HG02571 (cell line): Measurements from ENCODE around the gene TMEM150C.

Experiments
- ATAC-seq: cut with Tn5 transposase; IDR thresholded peaks from one replicate; pipeline ENCODE4 v1.9.1; 2021; ENCODE audit warnings: mild to moderate bottlenecking, moderate library complexity; ENCODE audit not compliant: unreplicated experiment

Gene TMEM150C

DNA sequence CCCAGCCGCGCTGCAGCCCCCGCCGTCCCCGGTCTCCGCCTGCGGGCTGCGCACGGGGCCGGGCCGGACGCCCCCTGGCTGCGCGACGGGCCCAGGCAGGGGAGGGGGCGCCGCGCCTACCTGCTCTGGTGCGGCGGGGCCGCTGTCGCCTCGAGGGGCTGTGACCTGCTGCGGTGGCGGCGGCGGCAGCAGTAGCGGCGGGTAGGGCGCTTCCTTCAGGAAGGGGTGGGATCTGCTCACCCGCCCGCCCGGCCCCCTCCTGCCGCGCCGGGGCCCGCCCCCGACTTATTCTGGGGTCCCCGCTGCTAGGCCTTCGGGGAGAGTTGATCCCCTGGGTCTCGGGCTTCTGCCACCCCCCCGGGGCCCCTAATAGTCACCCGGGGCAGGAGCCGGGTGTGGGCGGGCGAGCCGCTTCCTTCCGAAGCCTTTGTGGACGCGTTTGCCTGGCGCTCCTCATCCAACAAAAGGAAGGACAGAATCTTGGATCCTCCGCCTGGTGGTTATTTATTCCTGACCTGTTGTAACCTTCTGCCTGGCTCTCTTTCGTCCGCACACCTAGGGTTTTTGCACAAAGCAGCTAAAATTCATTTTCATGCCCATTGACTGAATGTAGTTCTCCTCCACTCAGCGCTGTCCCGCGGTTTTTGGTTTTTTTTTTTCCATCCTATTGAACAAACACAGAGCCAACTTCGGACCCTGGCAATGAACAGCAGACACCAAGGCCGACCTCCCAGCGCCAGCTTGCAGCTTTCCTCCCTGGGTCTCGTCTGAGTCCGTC, at the start of gene TMEM150C:
Gene TMEM150C (minus strand): TSS at position 203 of the 778 bp plus-strand sequence. CDS start 57,331 bp downstream, outside the sequence.
- no peak for ATAC-seq

DNA sequence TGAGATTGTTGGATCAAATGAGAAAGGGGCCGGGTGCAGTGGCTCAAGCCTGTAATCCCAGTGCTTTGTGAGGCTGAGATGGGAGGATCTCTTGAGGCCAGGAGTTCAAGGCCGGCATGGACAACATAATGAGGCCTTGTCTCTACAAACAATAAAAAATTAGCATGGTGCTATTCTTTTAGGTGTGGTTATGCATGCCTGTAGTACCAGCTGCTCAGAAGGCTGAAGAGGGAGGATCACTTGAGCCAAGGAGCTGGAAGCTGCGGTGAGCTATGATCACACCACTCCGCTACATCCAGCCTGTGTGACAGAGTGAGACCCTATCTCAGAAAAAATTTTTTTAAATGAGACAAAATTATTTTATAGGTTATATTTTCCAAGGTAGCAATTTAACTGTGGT, 49.7 kb upstream of the TMEM150C start:
- ATAC-seq, result no peak

DNA sequence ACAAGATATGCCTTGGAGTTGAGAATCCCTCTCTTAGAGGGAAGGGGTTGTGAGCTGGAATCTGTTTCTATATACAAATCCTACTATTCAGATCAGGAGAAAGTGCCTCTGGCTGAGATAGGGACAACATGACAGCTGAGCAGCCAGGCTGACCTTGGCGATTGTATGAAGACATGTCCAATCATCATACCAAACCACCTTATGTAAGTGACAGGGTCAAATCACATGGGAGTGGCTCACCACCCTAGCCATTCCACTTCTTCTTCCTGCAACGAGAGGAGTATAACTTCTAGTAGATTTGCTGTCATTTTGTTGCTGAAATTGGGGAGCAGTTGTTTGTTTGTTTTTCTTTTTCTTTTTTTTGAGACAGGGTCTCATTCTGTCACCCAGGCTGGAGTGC, 48.3 kb upstream of the TMEM150C start:
- no peak for ATAC-seq

DNA sequence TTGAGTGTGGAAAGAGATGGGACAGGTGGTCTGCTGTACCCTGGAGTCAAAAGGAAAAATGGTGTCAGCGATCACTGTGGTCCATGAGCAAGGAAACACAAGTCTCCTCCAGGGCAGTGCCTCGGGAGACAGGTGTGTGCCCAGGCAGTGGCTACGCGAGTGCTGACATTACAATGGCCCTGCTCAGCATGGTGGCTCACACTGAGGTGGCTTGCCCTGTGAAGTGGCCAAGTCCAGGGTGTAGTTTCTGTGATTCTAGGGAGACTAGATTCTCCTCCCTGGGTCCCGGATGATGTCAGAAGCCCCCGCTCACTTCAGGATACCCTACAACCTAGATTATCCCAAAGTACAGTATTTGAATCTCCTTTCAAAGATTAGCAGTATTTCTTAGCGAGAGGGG, 44.8 kb upstream of the TMEM150C start:
- no peak for ATAC-seq

DNA sequence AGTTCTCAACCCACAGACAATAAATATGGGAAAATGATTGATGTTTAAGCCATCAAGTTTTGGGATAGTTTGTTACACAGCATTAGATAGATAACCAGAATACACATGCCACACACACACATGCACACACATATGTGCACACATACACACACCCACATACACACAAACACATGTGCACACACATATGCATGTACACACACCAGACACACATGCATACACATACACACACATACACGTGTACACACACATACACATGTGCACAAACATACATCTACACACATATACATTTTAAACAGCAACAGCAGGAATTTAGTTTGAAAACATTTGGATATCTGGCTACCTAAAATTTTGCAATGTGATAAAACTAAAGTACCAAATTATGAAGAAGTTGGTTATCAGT, 42.7 kb upstream of the TMEM150C start:
- no peak for ATAC-seq

DNA sequence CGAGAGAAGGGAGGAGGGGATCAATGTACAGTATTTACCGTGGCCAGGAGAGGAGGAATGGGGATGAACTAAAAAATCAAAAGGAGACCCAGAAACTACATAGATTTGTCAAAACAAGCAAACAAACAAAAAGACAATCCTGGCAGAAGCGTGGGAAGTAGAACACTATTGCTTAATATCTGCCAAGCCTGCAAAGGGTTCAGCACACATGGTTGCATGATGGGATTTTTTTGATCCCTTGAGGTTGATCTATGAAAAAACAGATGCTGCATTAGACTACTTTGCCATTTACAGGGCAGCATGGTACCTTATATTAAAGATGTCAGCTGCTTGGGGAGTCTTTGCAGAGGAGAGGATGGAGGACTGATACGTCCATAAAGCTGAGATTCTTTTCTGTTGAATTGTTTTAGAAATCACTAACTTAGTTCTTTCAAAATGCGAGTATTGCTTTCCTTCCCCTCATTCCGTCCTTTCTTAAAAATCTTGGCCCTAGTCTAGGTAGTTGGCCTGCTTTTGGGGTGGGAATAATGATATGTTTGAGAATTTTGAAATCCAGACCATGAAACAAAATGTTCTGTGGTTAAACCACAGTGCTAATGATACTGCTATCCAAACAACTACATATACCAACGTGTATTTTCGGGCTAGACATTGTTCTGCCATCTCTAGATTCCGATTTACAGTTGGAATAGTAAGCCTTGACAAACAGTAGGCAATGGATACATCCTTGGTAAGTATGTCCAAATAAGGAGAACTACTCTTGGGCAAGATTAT, 39.6 kb upstream of the TMEM150C start:
- no peak for ATAC-seq

DNA sequence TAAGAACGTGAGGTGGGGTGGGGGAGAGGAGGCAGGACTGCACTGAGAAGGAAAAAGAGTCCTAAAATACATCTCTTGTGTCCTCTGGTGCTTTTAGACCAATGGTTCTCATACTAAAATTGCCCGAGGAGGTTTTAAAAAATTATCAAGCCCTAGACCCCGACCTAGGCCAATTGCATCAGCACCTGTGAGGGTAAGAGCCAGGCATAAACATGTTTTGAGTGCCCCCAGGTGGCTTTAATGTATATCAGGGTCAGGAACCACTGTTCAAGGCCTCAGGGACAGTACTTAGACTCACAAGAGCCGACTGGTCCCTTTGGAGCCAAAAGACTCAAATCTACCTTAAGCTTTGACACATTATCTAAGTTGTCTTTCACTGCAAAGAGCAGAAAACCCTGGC, 37.5 kb upstream of the TMEM150C start:
- no peak for ATAC-seq

DNA sequence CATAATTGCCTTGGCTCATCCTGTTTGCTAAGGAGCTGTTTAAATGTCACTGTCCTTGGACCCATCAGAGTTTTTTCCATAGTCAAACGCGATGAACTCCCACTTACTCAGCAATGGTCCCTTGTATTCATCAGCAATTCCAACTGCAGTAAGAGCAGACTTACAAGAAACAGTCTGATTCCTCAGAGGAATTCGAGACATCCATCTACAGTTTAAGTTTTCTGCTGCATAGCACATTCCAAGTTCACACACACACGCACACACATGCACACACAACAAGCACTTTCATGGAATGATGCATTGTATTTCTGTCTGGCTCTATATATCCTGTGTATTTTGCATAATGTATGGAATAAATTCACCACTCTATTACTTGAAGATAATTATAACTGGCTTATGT, 32.7 kb upstream of the TMEM150C start:
- no peak for ATAC-seq

DNA sequence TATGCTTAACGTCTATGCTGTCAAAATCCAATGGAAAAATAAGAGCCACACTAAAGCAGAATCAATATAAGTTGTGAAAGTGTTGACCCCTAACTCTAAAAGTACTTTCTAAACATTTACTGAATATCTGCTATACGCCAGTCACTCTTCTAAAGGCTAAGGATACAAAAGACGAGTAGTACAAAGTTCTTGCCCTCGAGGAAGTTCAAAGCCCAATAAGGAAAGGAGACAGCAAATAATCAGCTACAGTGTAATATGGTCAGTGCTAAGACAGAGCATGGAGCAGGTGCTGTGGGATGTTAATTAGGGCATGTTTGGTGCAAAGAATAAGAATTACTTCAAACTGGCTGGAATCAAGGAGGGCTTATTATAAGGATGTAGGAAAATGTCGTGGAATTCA, 31.6 kb upstream of the TMEM150C start:
- no peak for ATAC-seq

DNA sequence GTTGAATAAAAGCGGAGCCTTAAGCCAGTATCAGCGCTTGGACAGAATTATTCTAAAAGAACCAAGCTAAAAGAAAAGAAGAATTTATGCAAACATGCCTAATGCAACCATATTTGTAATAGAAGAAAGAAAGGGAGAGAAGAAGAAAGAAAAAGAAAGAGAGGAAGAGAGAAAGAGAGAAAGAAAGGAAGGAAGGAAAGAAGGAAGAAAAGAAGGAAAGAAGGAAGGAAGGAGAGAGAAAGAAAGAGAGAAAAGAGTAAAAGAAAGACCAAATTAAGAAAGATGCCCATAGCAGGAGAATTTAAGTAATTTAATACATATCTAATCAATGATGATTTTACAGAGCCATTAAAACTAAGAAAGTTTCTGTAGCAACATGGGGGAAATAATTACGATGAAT, 30.9 kb upstream of the TMEM150C start:
- ATAC-seq, result no peak

DNA sequence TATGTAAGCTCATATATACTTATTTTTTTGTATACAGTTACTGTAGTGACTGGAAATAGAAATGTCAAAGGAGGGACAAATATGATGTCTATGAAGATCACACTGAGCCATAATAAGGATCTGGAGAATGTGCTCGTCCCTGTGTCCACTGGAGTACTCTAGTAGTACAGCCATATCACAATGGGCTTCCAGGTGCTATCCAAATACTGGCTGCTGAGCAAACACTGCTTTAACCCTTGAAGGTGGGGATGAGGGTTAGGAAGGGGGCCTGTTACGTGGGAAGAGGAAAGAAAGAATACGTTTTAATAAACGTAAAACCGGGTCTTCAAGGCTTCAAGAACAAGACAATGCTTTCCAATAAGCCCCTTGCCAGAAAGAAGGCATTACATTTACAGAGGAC, 29.8 kb upstream of the TMEM150C start:
- no peak for ATAC-seq

DNA sequence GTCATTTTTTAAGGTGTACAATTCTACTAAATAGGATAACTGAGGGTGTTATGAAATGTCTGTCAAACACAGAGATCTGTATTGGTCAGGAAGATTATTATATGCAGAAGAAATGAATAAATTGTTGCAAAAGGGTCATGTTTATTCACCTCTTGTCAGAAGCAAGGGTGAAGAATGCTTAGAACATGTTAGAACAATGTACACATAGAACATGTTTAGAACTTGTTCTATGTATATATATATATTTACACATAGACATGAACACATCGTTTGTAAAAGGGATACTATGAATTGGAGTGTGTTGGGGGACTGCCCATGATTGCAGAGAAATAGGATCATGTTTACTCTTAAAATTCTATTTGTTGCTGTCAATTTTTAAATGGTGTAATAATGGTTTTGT, 28.0 kb upstream of the TMEM150C start:
- no peak for ATAC-seq

DNA sequence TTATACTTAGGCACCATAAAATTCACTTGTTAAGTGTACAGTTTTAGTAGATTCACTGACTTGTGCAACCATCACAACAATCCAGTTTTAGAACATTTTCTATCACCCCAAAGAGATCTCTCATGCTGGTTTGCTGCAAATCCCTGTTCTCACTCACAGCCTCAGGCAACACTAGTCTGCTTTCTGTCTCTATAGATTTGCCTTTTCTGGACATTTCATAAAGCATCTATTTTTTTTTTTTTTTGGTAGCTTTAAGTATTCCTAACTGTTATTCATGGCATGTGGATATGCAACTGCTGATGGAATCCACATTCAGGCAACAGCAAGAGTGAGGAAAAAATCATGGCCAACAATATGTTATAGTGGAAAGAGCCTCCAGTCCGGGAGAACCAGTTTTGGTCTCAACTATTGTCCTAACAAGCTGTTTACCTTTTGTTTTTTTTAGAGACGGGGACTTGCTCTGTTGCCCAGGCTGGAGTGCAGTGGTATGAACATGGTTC, 27.0 kb upstream of the TMEM150C start:
- no peak for ATAC-seq

DNA sequence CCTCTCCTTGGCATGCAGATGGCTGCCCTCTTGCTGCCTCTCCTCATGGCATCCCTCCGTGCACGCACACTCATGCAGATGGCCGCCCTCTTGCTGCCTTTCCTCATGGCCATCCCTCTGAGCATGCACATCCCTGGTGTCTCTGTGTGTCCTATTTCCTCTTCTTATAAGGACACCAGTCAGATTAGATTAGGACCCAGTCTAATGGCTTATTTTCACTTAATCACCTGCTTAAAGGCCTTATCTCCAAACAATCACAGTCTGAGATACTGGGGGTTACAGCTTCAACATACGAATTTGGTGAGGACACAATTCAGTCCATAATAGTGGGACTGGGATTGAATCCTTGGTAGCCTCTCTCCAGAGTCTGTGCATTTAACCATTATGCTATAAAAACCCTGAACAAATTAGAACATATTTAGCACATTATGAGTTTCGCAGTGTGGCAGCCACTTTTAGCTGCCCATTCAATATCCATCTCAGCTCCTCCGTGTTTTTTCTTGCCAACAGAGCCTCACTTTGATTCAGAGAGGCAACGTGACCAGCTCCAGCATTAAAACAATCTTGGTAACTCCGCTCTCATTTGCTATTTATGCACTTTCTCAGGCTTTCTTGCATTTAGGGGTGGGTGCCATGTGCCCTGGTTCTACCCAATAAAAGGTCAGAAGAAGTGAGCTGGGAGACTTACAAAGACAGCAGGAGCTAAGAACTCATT, 26.2 kb upstream of the TMEM150C start:
- ATAC-seq, result no peak

DNA sequence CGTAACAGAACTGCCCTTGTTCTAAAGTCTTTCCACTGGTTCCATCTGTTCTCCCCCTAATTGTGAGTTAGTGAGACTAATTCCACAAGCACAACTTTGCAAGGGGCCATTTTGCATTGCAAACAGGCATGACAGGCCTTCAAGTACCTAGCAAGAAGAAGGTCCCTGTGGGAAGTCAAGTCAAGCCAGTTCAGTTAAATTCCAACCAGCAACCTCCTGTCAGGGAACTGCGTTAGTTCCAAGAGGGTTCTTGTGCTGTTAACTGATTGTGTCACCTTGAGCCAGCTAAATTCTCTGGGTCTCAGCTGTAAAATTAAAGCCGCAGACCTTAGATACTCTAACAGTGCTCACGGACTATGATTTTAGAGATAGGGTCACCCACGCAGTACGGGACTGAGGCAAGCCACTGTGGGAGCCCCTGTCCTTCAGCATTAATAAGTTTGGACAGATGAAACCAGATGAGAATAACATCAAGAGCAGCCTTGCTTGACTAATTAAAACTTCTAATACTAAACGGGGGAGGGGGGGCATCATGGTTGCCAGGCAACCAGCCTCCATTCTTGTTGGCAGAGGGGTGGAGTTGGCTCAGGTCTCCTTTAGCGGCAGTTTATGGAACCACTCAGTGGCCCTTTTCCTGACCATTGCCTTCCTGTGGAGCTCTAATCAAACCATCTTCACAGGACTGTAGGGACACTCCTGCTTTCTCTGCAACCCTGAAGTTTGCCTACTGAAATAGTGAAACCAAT, 24.1 kb upstream of the TMEM150C start:
- ATAC-seq, result no peak

DNA sequence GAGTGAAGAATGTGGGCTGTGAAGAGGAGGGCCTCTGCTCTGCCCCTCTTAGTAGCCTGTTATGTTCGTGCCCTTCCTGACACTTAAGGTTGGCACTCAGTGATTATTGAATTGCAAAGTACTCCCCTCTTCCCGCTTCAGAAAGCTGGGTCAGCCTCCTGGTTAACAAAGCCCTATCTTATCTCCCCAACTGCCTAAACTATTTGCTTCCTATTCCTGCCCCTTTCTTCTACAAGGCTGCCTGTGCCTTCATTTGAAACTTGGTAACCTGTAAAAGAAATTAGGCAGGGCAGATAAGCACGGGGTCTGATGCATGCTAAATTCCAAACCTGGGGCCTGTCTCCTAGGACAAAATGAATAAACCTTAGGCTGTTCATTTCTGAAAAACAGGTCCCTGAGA, 23.1 kb upstream of the TMEM150C start:
- no peak for ATAC-seq

DNA sequence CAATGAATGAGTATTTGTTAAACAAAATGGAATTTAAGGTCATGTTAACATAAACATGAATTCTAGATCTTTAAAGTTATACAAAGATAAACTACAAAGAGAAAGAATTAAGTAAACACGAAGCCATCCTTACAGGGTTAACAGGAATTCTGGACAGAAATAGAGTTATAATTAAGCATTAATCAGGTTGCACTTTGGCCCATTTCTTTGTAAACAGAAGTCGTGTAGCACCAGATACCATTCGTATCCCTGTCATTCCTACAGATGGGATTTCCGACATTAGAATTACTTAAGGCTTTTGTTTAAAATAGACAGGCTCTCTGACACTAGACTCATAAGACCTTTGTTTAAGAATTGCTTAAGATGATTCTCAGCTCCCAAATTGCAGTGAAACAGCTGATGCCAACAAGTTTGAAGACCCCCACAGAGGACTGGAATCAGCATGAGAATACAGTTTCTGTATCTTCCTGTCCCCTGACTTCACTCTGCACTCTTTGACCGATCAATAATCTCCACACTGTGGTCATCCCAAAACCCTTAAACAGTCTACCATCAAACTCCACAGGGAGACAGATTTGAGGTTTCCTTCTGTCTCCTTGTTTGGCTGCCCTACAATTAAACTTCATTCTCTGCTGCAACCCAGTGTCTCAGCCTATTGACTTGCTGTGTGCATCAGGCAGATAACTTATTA, 22.3 kb upstream of the TMEM150C start:
- ATAC-seq, result no peak

DNA sequence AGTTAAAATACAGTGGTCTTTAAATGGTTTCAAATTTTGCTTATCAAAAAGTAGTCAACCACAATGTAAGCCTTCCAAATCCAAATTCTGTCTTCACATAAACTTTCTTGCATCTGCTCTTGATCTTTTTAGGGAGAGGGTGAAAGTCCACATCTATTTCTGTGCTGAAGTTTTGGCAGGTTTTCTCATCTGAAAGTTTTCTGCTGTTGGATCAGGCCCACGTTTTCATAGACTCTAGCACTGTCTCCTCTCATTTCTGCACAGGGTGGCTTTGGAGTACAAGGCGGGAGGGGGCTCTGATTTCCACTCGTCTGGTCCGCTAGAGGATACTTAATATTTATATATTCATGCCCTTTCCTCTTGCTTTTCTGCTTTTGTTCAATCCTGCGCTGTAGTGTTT, 18.1 kb upstream of the TMEM150C start:
- no peak for ATAC-seq

DNA sequence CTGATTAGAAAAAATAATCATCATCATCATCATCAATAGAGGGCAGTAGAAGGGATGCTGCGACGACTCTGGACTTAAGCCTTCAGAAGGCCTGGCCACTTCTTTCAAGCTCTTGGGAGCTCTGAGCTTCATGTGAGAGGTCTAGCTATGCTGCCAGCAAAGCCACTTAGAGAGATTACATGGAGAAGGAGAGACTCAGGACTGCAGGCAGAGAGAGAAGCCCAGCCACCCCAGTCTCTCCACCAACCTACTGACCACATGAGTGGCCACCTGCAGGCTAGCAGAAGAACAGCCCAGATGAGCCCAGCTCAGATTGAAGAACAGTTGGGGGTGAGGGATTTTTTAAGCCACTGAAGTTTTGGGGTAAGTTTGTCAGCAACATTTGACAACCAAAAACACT, 17.1 kb upstream of the TMEM150C start:
- ATAC-seq, result no peak

DNA sequence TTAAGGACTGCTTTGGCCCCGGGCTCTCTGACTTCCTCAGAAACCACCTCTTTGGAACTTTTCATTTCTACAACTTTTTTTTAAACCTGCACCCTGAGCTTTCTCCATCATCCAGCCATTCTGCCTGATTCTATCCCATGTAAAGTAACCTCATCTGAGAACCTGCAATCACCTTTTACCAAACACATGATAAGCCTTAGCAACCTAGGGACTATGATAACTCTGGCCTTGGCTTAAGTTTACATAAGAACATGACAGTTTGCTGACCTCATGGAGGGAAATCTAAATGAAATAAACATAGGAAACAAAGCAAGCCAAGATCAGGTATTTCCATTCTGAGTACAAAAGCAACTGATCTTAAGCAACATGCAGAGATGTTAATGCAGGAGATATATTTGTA, 15.7 kb upstream of the TMEM150C start:
- ATAC-seq, result no peak
